Activated T-helper 1 cell treated with Interleukin-2 at 50 U/mL for 16 hours (primary cell): Measurements from ENCODE around the gene SIGLEC15.
"Not testable (repeated sequence)": the region's sequence is repeated elsewhere in the genome, so short reads cannot be mapped to it uniquely, and the experiment has no call there.

Source experiments
- DNase-seq: peaks from one replicate; pipeline ENCODE4 v3.0.0-alpha.2; 2020; ENCODE audit warnings: low read depth

Gene SIGLEC15, protein sequence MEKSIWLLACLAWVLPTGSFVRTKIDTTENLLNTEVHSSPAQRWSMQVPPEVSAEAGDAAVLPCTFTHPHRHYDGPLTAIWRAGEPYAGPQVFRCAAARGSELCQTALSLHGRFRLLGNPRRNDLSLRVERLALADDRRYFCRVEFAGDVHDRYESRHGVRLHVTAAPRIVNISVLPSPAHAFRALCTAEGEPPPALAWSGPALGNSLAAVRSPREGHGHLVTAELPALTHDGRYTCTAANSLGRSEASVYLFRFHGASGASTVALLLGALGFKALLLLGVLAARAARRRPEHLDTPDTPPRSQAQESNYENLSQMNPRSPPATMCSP

GRCh38 chr18:45825258-45826044 is at the start of gene SIGLEC15:
TSS of gene SIGLEC15 (plus strand) at chr18:45825675. CDS start at chr18:45825729, 54 bp downstream.
- DNase-seq = no peak

- DNase-seq = no peak
Observed at GRCh38 chr18:45775743-45776142, 49.7 kb upstream of the SIGLEC15 start.

DNA sequence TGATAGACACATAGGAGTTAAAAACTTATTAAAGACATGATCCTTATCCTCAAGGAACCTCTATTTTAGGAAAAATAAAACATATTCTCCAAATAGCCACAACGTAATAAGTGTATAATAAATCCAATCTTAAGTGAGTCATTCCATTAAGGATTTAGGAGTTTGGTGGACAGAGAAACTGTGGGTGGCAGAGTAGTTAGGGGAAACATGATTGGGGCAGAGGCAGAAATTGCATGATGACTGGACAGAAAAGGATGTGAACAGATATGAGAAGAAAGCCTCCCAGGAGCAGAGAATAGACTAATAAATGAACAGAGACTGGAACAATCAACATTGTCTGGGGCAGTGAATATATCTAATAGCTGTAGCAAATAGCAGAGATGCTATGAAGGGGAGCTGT is 48.1 kb upstream of the SIGLEC15 start:
- DNase-seq = no peak

DNA sequence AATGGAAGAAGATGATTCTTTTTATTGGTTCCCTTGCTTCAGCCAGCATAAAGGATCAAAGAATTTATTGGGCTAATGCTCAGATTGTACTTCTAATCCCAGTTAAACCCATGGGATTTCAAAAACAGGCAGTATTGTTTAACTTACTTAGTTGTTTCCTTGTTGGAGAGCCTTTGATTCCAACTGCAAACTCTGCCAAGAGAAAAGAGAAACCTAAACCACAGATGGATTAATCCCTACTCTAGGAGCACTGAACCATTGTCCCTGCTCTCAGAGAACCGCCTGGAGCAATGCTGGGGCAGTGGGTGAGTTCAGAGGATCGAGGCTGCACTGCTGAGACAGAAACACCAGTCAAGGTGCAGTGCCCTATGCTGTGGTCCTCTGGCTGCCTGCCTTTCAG is 44.9 kb upstream of the SIGLEC15 start:
- no peak for DNase-seq

GRCh38 chr18:45782662-45783061 is 42.8 kb upstream of the SIGLEC15 start:
- DNase-seq = no peak

DNA sequence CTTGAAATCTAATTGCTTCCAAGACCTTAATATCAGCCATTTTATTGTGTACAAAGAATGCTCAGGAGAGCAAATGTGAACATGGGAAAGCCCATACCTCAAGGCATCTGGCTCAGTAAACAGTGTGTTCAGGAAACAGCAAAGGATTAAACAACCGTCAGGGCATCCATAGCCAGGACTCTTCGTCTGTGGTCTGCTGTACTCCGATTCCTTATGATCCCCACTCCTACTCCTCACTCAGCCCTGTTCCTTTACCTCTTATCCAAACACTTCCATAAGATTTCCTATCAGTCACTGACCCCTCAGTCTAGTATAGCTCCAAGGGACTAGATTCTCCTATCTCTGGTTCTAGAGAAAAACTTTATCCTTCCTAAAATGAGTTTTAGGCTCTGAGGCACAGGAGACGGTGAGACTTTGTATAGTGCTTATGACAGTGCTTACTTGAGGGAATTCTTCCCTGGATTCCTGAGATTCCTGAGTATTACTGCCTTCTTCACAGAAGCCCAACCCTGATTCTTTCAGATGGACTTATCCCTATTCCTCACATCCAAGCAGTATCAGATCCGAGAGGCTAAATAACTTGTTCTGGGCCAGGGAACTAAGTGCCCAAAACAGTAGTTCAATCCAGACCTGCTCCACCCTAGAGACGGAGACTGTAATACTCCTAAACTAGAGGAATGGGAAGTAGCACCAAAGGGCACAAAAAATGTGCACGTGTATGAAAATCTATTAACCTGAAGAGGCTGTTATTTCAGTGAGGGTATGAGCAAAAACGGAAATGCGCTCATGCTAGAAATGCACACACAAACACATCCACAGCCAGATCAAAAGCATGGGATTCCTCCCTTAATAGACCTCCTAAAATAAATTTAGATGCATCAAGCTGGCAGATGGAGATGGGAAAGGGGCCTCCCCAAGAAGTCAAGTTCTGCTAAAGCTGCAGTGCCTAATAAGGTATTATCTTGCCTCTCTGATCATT is 42.1 kb upstream of the SIGLEC15 start:
- DNase-seq = no peak

DNA sequence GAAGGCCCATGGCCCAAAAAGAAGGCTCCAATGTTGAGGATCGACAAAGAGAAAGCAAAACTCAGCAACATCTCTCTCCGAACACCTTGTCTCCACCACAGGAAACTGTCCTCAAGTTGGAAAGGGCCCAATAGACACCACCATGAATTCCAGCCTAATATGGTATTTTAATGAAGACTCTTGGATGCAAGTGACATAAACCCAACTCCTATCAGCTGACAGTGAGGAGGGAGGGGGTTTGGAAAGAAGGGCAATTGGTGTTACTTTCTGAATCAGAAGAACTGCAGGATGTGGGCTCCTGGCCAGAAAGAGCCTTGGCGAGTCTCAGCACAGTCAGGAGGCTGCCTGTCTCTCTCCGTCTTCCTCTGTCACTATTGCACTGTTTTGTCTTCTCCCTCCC is 40.3 kb upstream of the SIGLEC15 start:
- DNase-seq = no peak

- DNase-seq = no peak
Observed at GRCh38 chr18:45786941-45787340, 38.5 kb upstream of the SIGLEC15 start.

- no peak for DNase-seq
Observed at GRCh38 chr18:45787346-45787745, 38.1 kb upstream of the SIGLEC15 start.

DNA sequence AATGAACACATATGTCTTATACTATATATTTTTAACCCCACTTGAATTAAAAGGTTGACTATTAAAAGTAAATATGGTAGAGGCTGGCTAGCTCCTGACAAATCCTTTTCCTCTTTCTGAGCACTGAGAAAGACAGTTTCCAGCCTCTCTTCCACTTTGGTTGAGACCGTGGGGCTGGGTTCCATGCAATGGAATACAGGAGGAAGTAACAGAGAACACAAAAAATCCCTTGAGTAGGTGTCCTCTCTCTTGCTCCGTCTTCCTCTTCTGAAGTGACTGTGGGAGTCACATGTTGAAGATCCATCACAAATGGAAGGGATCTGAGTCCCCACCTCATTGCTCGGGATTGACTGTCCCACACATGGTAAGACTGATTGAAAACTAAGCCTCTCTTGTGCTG is 36.6 kb upstream of the SIGLEC15 start:
- no peak for DNase-seq

DNA sequence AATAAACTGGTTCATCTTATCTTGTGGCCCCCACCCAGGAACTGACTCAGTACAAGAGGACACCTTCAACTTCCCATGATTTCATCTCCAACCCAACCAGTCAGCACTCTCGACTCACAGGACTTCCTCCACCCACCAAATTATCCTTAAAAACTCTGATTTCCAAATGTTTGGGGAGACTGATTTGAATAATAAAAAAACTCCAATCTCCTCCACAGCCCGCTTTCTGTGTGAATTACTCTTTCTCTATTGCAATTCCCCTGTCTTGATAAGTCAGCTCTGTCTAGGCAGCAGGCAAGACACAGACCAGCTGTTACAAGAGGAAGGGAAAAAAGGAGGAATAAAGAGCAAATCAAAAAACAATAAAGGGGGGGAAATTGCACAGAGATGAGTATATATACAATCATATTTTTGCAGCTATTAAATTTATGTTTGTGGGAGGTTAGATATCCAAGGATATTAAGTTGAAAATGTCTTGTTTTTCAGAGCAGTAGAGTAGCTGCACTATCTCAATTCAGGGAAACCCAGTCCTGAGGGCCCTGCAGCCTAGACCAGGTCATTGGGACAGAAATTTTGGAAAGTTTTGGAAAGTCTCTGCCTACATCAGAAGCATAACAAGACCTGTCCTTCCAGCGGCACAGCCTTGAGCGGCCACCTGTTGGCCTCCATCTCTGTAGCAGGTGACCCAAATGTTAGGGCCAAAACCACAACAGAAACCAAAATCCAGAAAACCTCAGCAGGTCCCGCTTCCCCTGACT is 32.8 kb upstream of the SIGLEC15 start:
- DNase-seq = no peak

DNA sequence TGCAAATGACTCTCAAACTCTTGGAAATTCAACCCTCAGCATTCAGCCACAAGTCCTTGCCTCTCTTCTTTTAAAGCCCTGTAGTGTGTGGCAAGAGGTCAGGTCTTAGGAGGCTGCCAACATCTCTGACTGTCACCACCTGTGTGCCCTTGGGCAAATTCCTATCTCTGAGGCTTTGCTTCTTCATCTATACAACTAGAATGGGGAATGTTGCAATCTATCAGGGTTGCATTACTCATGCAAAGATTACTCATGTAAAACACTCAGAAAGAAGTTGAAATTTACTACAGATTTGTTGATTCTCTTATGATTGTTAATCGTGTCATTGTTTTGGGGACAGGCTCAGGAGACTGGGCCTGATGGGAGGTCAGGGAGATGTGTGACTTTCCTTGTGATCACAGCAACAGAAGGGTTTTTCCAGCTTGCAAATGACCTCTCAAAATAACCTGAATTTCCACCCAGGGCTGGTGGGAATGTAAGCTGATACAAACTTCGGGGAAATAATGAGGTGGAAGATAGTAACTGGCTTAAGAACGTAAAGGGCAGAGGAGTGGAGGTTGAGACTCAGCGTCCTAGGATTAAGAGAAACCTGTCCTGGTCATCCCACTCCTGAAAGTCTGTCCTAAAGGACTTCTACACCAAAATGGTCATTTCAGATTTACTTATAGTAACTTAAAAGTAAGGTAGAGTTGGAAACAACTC is 32.1 kb upstream of the SIGLEC15 start:
- no peak for DNase-seq

DNA sequence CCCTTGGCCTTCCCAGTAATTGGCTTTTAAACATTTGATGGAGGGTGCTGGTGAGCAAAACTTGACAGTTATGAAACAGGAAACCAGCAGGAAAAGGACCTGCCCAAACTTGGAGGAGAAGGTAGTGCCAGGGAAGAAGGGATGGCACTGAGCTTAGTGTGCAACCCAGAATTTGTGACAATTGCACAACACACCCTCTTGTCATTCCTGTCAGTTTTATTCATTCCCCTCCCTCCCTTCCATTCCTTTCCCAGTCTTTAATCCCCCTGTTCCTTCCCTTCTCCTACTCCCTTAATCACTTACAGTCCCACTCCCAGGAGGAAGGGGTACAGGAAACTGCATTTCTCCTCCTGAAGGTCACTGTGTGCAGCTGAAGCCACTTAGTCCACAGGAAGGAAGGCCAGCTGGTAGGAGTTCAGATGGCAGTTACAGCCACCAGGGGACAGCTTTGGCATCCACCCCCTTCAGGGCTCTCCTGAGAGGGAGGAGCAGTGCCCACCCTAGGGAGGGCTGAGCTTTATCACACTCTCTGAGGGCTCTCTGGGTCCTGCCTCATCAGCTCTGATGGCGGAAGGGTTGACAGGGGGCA is 24.0 kb upstream of the SIGLEC15 start:
- DNase-seq = no peak

DNA sequence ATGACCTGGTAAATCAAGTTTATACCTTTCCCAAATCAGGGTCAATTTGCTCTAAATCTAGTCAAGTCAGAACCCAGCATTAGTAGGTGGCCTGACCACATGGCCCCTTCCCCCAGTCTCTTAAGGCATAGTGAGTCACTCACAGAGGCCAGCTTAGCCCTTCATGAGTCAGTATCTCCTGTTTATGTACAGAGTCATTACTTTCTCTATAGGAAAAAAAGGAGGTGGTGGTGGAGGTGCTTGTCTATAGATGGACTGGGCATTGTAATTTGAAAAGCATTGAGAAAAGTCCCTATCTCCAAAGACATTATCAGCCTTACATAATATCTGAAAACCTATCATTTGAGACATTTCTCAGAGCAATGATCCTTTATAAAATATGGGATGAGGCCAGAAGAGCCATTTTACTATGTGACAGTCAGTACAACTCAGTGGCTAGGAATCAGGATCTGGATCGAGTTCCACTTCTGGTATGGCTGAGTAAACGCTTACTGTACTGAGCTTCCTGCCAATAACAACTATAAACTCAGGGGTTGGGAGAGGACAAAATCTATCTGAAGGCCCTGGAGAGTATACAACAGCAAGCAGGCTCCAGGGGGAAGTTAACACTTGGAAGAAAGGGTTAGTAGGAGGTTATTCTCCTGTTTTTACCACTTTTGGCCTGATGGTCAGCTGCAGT is 22.5 kb upstream of the SIGLEC15 start:
- DNase-seq = no peak

DNA sequence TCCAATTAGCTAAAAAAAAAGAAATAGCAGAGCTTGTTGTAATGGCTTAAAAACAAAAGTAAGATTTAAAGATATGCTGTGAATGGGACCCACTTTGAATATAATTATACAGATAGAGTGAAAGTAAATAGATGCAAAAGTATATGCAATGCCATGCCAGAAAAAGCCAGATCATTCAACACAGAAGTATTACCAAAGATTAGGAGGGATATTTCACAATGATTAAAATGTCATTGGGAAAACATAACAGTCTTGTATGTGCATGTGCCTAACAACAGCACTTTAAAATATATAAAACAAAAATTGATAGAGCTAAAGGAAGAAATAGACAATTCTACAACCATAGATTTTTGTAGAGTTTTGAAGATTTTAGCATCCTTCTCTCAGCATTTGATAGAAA is 19.9 kb upstream of the SIGLEC15 start:
- DNase-seq = no peak

GRCh38 chr18:45806226-45806625 is 19.2 kb upstream of the SIGLEC15 start:
- no peak for DNase-seq

DNA sequence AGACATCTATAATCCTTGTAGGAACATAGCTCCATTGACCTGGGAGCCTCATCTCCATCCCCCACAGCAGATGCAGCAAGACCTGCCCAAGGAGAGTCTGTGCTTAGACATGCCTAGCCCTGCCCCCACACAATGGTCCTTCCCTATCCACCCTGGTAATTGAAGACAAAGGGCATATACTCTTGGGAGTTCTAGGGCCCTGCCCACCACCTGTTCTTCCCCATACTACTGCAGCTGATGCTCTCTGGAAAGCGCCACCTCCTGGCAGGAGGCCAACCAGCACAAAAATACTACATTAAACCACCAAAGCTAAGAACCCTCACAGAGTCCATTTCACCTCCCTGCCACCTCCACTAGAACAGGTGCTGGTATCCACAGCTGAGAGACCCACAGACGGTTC is 18.3 kb upstream of the SIGLEC15 start:
- DNase-seq = not testable (repeated sequence)

DNA sequence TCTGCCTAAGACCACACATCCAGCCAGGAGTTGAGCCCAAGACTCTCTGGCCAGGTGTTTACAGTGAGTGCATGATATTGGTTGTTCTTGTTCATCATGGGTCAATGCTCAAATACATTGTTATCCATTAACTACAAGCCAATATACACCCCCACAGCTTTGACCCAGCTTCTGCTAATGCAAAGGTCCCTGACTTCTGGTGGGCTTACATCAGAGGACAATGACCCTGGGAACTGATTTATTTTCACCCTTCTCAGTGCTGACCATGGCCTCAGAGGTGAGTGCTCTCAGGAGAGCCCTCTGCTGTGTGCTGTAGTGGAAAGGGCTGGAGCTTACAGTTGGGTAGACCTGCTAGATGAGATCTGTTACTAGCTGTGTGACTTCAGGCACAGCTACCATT is 10.7 kb upstream of the SIGLEC15 start:
- not testable (repeated sequence) for DNase-seq

DNA sequence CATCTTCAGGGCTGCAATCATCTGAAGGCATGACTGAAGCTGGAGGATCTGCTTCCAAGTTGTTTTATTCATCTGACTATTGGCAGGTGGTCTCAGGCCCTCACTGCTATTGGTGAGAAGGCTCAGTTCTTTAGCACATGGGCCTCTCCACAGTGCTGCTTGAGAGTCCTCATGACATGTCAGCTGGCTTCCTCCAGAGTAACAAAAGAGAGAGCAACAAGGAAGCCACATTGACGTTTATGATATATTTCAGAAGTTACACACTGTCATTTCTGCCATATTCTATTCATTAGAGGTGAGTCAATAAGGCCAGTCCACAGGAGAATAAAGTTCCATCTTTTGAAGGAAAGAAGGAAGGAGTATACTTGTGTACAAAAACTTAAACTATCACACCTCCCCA is 7.9 kb upstream of the SIGLEC15 start:
- DNase-seq = no peak

DNA sequence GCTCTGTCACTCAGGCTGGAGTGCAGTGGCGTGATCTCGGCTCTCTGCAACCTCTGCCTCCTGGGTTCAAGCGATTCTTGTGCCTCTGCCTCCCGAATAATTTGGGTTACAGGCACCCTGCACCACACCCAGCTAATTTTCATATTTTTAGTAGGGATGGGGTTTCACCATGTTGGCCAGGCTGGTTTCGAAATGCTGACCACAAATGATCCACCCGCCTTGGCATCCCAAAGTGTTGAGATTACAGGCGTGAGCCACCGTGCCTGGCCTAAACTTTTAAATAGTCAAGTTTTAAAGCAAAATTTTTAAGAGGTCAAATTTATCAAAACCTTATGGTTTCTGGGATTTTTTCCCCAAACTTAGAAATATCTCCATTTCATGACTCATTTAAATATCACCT is 6.7 kb upstream of the SIGLEC15 start:
- DNase-seq = not testable (repeated sequence)
